ENCODE data around the gene CDK10.

Gene CDK10

GRCh38 chr16:89738072-89738377 is 51.5 kb downstream of the CDK10 start:
- H3K9ac ChIP-seq (ENCODE audit: low read length in 2 of 2): no peak overlapping the region
- no peaks in the 10 kb centered on the region for H3K4me1 ChIP-seq (ENCODE audit: control insufficient read depth, insufficient read depth, low read length)
- H3K27me3 ChIP-seq (ENCODE audit: control insufficient read depth in 1 of 2, insufficient read depth in 2 of 2, low read length in 2 of 2): no peaks in the 10 kb centered on the region
- no peak overlapping the region for H3K4me3 ChIP-seq (ENCODE audit: low read length in 2 of 2)
- no peak overlapping the region for H3K27ac ChIP-seq (ENCODE audit: low read length)
- H3K9me3 ChIP-seq (ENCODE audit: control insufficient read depth in 2 of 2, low read length in 2 of 2): no peaks in the 10 kb centered on the region
- peaks cover 51 to 54% of the 10 kb centered on the region in 2 donors for H3K36me3 ChIP-seq (ENCODE audit: control insufficient read depth in 2 of 2, insufficient read depth in 2 of 2, low read length in 2 of 2)

- Histone ChIP-seq H3K36me3 (ENCODE audit: control insufficient read depth in 2 of 2, insufficient read depth in 2 of 2, low read length in 2 of 2) (peaks cover 44 to 47% of the 10 kb centered on the region in 2 donors), H3K27ac (ENCODE audit: low read length) (no peak overlapping the region), H3K27me3 (ENCODE audit: control insufficient read depth in 1 of 2, insufficient read depth in 2 of 2, low read length in 2 of 2) (no peaks in the 10 kb centered on the region), H3K9ac (ENCODE audit: low read length in 2 of 2) (no peak overlapping the region), H3K9me3 (ENCODE audit: control insufficient read depth in 2 of 2, low read length in 2 of 2) (no peaks in the 10 kb centered on the region), H3K4me3 (ENCODE audit: low read length in 2 of 2) (no peak overlapping the region), H3K4me1 (ENCODE audit: control insufficient read depth, insufficient read depth, low read length) (no peaks in the 10 kb centered on the region)
Measured at GRCh38 chr16:89738538-89739317, 52.2 kb downstream of the CDK10 start.

GRCh38 chr16:89739383-89739782 is 52.9 kb downstream of the CDK10 start:
- peaks cover 40 to 42% of the 10 kb centered on the region in 2 donors for H3K36me3 ChIP-seq (ENCODE audit: control insufficient read depth in 2 of 2, insufficient read depth in 2 of 2, low read length in 2 of 2)

GRCh38 chr16:89741342-89742014 is 55.0 kb downstream of the CDK10 start:
- no peaks in the 10 kb centered on the region for H3K9me3 ChIP-seq (ENCODE audit: control insufficient read depth in 2 of 2, low read length in 2 of 2)
- no peaks in the 10 kb centered on the region for H3K27me3 ChIP-seq (ENCODE audit: control insufficient read depth in 1 of 2, insufficient read depth in 2 of 2, low read length in 2 of 2)
- peaks cover 30 to 33% of the 10 kb centered on the region in 2 donors for H3K36me3 ChIP-seq (ENCODE audit: control insufficient read depth in 2 of 2, insufficient read depth in 2 of 2, low read length in 2 of 2)
- no peak overlapping the region for H3K9ac ChIP-seq (ENCODE audit: low read length in 2 of 2)
- H3K27ac ChIP-seq (ENCODE audit: low read length): no peak overlapping the region
- no peak overlapping the region for H3K4me3 ChIP-seq (ENCODE audit: low read length in 2 of 2)
- no peaks in the 10 kb centered on the region for H3K4me1 ChIP-seq (ENCODE audit: control insufficient read depth, insufficient read depth, low read length)

More at GRCh38 chr16:89739383-89739782, 52.9 kb downstream of the CDK10 start:
- Histone ChIP-seq H3K4me1 (ENCODE audit: control insufficient read depth, insufficient read depth, low read length) (no peaks in the 10 kb centered on the region), H3K9me3 (ENCODE audit: control insufficient read depth in 2 of 2, low read length in 2 of 2) (no peaks in the 10 kb centered on the region), H3K9ac (ENCODE audit: low read length in 2 of 2) (no peak overlapping the region), H3K4me3 (ENCODE audit: low read length in 2 of 2) (no peak overlapping the region), H3K27me3 (ENCODE audit: control insufficient read depth in 1 of 2, insufficient read depth in 2 of 2, low read length in 2 of 2) (no peaks in the 10 kb centered on the region), H3K27ac (ENCODE audit: low read length) (no peak overlapping the region)

GRCh38 chr16:89742948-89743347 is 56.5 kb downstream of the CDK10 start:
- Histone ChIP-seq H3K27me3 (ENCODE audit: control insufficient read depth in 1 of 2, insufficient read depth in 2 of 2, low read length in 2 of 2) (no peaks in the 10 kb centered on the region), H3K27ac (ENCODE audit: low read length) (no peak overlapping the region), H3K9ac (ENCODE audit: low read length in 2 of 2) (peak overlapping the region in 1 of 2 donors; percentile 29), H3K9me3 (ENCODE audit: control insufficient read depth in 2 of 2, low read length in 2 of 2) (no peaks in the 10 kb centered on the region), H3K4me1 (ENCODE audit: control insufficient read depth, insufficient read depth, low read length) (no peaks in the 10 kb centered on the region), H3K36me3 (ENCODE audit: control insufficient read depth in 2 of 2, insufficient read depth in 2 of 2, low read length in 2 of 2) (peaks cover 20% of the 10 kb centered on the region in 2 donors), H3K4me3 (ENCODE audit: low read length in 2 of 2) (no peak overlapping the region)

- H3K36me3 ChIP-seq (ENCODE audit: control insufficient read depth in 2 of 2, insufficient read depth in 2 of 2, low read length in 2 of 2): peaks cover 2 to 4% of the 10 kb centered on the region in 2 donors
- no peaks in the 10 kb centered on the region for H3K9me3 ChIP-seq (ENCODE audit: control insufficient read depth in 2 of 2, low read length in 2 of 2)
- H3K27ac ChIP-seq (ENCODE audit: low read length): no peak overlapping the region
- H3K4me1 ChIP-seq (ENCODE audit: control insufficient read depth, insufficient read depth, low read length): no peaks in the 10 kb centered on the region
- no peak overlapping the region for H3K4me3 ChIP-seq (ENCODE audit: low read length in 2 of 2)
- no peak overlapping the region for H3K9ac ChIP-seq (ENCODE audit: low read length in 2 of 2)
- no peaks in the 10 kb centered on the region for H3K27me3 ChIP-seq (ENCODE audit: control insufficient read depth in 1 of 2, insufficient read depth in 2 of 2, low read length in 2 of 2)
Measured at GRCh38 chr16:89744813-89745212, 58.3 kb downstream of the CDK10 start.

All from stomach smooth muscle (tissue), 2 donors.